Fibroblast of lung (primary cell): ENCODE measurements around the gene EXOC6B. TPM values are rescaled to one million over a fixed set of nuclear protein-coding genes. Genes with fewer than 3 reads are reported as not detected.

Experiments
- DNase-seq, 2 donors: peaks; one replicate each; pipeline versions ENCODE4 v3.0.0 to v3.0.0-alpha.2; 2010; ENCODE audit warnings: low read depth in 2 of 2
- H2AFZ ChIP-seq: 2 replicates; pipeline ENCODE4 v1.5.1; 2012; ENCODE audit warnings: low read length, control low read depth, inconsistent platforms
- H3K27ac ChIP-seq: 2 replicates; pipeline ENCODE4 v1.5.1; 2011; ENCODE audit warnings: low read length, control low read depth; ENCODE audit not compliant: insufficient read depth
- H3K27me3 ChIP-seq: 2 replicates; pipeline ENCODE4 v1.5.1; 2011; ENCODE audit warnings: mild to moderate bottlenecking, low read length; ENCODE audit not compliant: control insufficient read depth, insufficient read depth
- H3K36me3 ChIP-seq: 2 replicates; pipeline ENCODE4 v1.5.1; 2011; ENCODE audit warnings: low read length; ENCODE audit not compliant: control insufficient read depth, insufficient read depth
- H3K4me1 ChIP-seq: 2 replicates; pipeline ENCODE4 v1.5.1; 2011; ENCODE audit warnings: low read length; ENCODE audit not compliant: control insufficient read depth, insufficient read depth; ENCODE audit errors: extremely low read depth
- H3K4me2 ChIP-seq: 2 replicates; pipeline ENCODE4 v1.5.1; 2011; ENCODE audit warnings: low read length, control low read depth; ENCODE audit not compliant: insufficient read depth; ENCODE audit errors: extremely low read depth
- H3K4me3 ChIP-seq, 4 experiments: fragments of 200-600 bp in 1 of 4; sonication (generic) in 1 of 4; replicated peaks in 1 of 4; 2 replicates each; pipeline ENCODE4 v1.5.1; 2011 to 2016; ENCODE audit warnings: low read length in 4 of 4, low read depth in 3 of 4, mild to moderate bottlenecking in 3 of 4, control low read depth in 2 of 4, inconsistent platforms in 1 of 4, mixed read lengths in 1 of 4; ENCODE audit not compliant: insufficient read depth in 1 of 4; ENCODE audit errors: control extremely low read depth in 1 of 4
- H3K79me2 ChIP-seq: 2 replicates; pipeline ENCODE4 v1.5.1; 2012; ENCODE audit warnings: mild to moderate bottlenecking, low read length, inconsistent platforms; ENCODE audit not compliant: control insufficient read depth, insufficient read depth
- H3K9ac ChIP-seq: 2 replicates; pipeline ENCODE4 v1.5.1; 2011; ENCODE audit warnings: mild to moderate bottlenecking, low read length, control low read depth; ENCODE audit not compliant: insufficient read depth
- H3K9me3 ChIP-seq: 2 replicates; pipeline ENCODE4 v1.5.1; 2012; ENCODE audit warnings: low read depth, low read length; ENCODE audit not compliant: control insufficient read depth, insufficient read depth
- H4K20me1 ChIP-seq: 2 replicates; pipeline ENCODE4 v1.5.1; 2011; ENCODE audit warnings: low read length; ENCODE audit not compliant: control insufficient read depth, insufficient read depth; ENCODE audit errors: extremely low read depth
- CTCF ChIP-seq, 2 donors: IDR thresholded peaks in 1 of 2; conservative IDR thresholded peaks in 1 of 2; 1 replicate in 1 of 2; 2 replicates in 1 of 2; pipeline ENCODE4 v1.5.1; 2011 to 2012; ENCODE audit warnings: low read length in 2 of 2, control low read depth in 1 of 2, inconsistent platforms in 1 of 2, low read depth in 1 of 2, mild to moderate bottlenecking in 1 of 2
- EZH2 ChIP-seq: IDR thresholded peaks from 2 replicates; pipeline ENCODE4 v1.5.1; 2012; ENCODE audit warnings: low read length, control low read depth, mild to moderate bottlenecking; ENCODE audit errors: missing control alignments
- polyA plus RNA-seq, 2 donors: library from polyadenylated mRNA; depleted of rRNA in 1 of 2; stranded (reverse) in 1 of 2; unstranded in 1 of 2; fragments of >200 nt; gene quantifications; 2 replicates each; pipeline ENCODE4 v1.2.1, GENCODE V29; 2011 to 2012; ENCODE audit warnings: missing spikeins in 1 of 2
- total RNA-seq: library from RNA; depleted of rRNA; stranded (reverse); fragments of >200 nt; gene quantifications from 2 replicates; pipeline ENCODE4 v1.2.1, GENCODE V29; 2014

The EXOC6B gene
- total and polyA plus RNA-seq, 2 donors (not counting 1 experiment from before 2014, with no cell fraction given): 26.3 to 36.5 TPM

- no peak overlapping the region for H3K27ac ChIP-seq
- H4K20me1 ChIP-seq: no peaks in the 10 kb centered on the region
- DNase-seq: peak; percentile 8 to 11
- no peaks in the 10 kb centered on the region for H3K79me2 ChIP-seq
- TF ChIP-seq CTCF (conservative IDR thresholded peaks at IDR 0.05 in 1 of 2, IDR thresholded peaks at IDR 0.05 in 1 of 2; ENCODE audit: low read depth in 1 of 2, low read length in 2 of 2) (no peak), EZH2 (no peak)
- H3K9me3 ChIP-seq: no peaks in the 10 kb centered on the region
- H3K36me3 ChIP-seq: no peaks in the 10 kb centered on the region
- no peak overlapping the region for H3K4me3 ChIP-seq
- H3K4me2 ChIP-seq: no peak overlapping the region
- no peak overlapping the region for H2AFZ ChIP-seq
- no peak overlapping the region for H3K9ac ChIP-seq
- H3K27me3 ChIP-seq: no peaks in the 10 kb centered on the region
- no peaks in the 10 kb centered on the region for H3K4me1 ChIP-seq
These were observed 495.2 kb downstream of the EXOC6B start for GRCh38 chr2:72330652-72331051.

- TF ChIP-seq EZH2: no peak
- no peak for TF ChIP-seq CTCF (conservative IDR thresholded peaks at IDR 0.05 in 1 of 2, IDR thresholded peaks at IDR 0.05 in 1 of 2; ENCODE audit: low read depth in 1 of 2, low read length in 2 of 2)
- Histone ChIP-seq H3K4me1 (no peaks in the 10 kb centered on the region), H3K27me3 (no peaks in the 10 kb centered on the region), H3K4me3 (no peak overlapping the region), H3K9ac (no peak overlapping the region), H3K79me2 (no peaks in the 10 kb centered on the region), H3K27ac (no peak overlapping the region), H3K4me2 (no peak overlapping the region), H4K20me1 (no peaks in the 10 kb centered on the region), H3K36me3 (no peaks in the 10 kb centered on the region), H2AFZ (no peak overlapping the region), H3K9me3 (no peaks in the 10 kb centered on the region)
- DNase-seq: peak in 1 of 2 donors; percentile 60
These were observed 499.1 kb downstream of the EXOC6B start for GRCh38 chr2:72326759-72327158.

GRCh38 chr2:72325592-72326422 is 500.0 kb downstream of the EXOC6B start:
- Histone ChIP-seq H3K36me3 (no peaks in the 10 kb centered on the region), H3K27me3 (no peaks in the 10 kb centered on the region), H3K9ac (no peak overlapping the region), H3K27ac (no peak overlapping the region), H2AFZ (no peak overlapping the region), H3K4me3 (no peak overlapping the region), H4K20me1 (no peaks in the 10 kb centered on the region), H3K4me2 (no peak overlapping the region), H3K79me2 (no peaks in the 10 kb centered on the region), H3K4me1 (no peaks in the 10 kb centered on the region), H3K9me3 (no peaks in the 10 kb centered on the region)
- TF ChIP-seq CTCF (conservative IDR thresholded peaks at IDR 0.05 in 1 of 2, IDR thresholded peaks at IDR 0.05 in 1 of 2; ENCODE audit: low read depth in 1 of 2, low read length in 2 of 2) (peak; percentile 51 to 69), EZH2 (no peak)
- DNase-seq: peak in 1 of 2 donors; percentile 7
